Measurements from ENCODE around the gene CDC42BPB.

- TF ChIP-seq CTCF (conservative IDR thresholded peaks at IDR 0.05 in 1 of 2, IDR thresholded peaks at IDR 0.05 in 1 of 2; ENCODE audit: extremely low read depth in 1 of 2, insufficient read depth in 1 of 2, low read depth in 1 of 2, low read length in 2 of 2) (no peak), EZH2 (IDR thresholded peaks at IDR 0.05; ENCODE audit: borderline replicate concordance, low read length) (no peak)
Measured at GRCh38 chr14:103045371-103045869, 11.9 kb downstream of the CDC42BPB start.

Measured in mammary epithelial cell (primary cell).